ENCODE results near the gene DYSF.

- TF ChIP-seq EZH2 (IDR thresholded peaks at IDR 0.05) (no peak), POLR2AphosphoS5 (IDR thresholded peaks at IDR 0.05; ENCODE audit: borderline replicate concordance, low read depth, low read length) (no peak), FOXP2 (optimal IDR thresholded peaks at IDR 0.05; ENCODE audit: control extremely low read depth, extremely low read length, insufficient read depth) (no peak)
Observed at GRCh38 chr2:71730785-71731383, 277.5 kb downstream of the DYSF start.

All from SK-N-MC (cell line).